ENCODE data around the gene SETBP1.

GRCh38 chr18:44735096-44735495 is 54.4 kb downstream of the SETBP1 start:
- no peak for TF ChIP-seq KAT2B (IDR thresholded peaks at IDR 0.05; ENCODE audit: low read depth, low read length)
- TF ChIP-seq, protein P1, sequence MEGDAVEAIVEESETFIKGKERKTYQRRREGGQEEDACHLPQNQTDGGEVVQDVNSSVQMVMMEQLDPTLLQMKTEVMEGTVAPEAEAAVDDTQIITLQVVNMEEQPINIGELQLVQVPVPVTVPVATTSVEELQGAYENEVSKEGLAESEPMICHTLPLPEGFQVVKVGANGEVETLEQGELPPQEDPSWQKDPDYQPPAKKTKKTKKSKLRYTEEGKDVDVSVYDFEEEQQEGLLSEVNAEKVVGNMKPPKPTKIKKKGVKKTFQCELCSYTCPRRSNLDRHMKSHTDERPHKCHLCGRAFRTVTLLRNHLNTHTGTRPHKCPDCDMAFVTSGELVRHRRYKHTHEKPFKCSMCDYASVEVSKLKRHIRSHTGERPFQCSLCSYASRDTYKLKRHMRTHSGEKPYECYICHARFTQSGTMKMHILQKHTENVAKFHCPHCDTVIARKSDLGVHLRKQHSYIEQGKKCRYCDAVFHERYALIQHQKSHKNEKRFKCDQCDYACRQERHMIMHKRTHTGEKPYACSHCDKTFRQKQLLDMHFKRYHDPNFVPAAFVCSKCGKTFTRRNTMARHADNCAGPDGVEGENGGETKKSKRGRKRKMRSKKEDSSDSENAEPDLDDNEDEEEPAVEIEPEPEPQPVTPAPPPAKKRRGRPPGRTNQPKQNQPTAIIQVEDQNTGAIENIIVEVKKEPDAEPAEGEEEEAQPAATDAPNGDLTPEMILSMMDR (IDR thresholded peaks at IDR 0.05 in 2 of 3, conservative IDR thresholded peaks at IDR 0.05 in 1 of 3; ENCODE audit: insufficient read depth in 2 of 3, low read depth in 1 of 3, low read length in 3 of 3), result no peak
- no peak for TF ChIP-seq HDAC2 (IDR thresholded peaks at IDR 0.05)
- no peak for TF ChIP-seq ZKSCAN1 (IDR thresholded peaks at IDR 0.05; ENCODE audit: low read depth, low read length)
- TF ChIP-seq, protein P2, sequence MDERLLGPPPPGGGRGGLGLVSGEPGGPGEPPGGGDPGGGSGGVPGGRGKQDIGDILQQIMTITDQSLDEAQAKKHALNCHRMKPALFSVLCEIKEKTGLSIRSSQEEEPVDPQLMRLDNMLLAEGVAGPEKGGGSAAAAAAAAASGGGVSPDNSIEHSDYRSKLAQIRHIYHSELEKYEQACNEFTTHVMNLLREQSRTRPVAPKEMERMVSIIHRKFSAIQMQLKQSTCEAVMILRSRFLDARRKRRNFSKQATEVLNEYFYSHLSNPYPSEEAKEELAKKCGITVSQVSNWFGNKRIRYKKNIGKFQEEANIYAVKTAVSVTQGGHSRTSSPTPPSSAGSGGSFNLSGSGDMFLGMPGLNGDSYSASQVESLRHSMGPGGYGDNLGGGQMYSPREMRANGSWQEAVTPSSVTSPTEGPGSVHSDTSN (CRISPR knock-in tag; IDR thresholded peaks at IDR 0.05; ENCODE audit: low read depth), result no peak
- TF ChIP-seq, protein P2 (tag; conservative IDR thresholded peaks at IDR 0.05; ENCODE audit: low read depth), result no peak
- no peak for TF ChIP-seq FOXO4 (CRISPR knock-in tag; IDR thresholded peaks at IDR 0.05)
- TF ChIP-seq, protein P3, sequence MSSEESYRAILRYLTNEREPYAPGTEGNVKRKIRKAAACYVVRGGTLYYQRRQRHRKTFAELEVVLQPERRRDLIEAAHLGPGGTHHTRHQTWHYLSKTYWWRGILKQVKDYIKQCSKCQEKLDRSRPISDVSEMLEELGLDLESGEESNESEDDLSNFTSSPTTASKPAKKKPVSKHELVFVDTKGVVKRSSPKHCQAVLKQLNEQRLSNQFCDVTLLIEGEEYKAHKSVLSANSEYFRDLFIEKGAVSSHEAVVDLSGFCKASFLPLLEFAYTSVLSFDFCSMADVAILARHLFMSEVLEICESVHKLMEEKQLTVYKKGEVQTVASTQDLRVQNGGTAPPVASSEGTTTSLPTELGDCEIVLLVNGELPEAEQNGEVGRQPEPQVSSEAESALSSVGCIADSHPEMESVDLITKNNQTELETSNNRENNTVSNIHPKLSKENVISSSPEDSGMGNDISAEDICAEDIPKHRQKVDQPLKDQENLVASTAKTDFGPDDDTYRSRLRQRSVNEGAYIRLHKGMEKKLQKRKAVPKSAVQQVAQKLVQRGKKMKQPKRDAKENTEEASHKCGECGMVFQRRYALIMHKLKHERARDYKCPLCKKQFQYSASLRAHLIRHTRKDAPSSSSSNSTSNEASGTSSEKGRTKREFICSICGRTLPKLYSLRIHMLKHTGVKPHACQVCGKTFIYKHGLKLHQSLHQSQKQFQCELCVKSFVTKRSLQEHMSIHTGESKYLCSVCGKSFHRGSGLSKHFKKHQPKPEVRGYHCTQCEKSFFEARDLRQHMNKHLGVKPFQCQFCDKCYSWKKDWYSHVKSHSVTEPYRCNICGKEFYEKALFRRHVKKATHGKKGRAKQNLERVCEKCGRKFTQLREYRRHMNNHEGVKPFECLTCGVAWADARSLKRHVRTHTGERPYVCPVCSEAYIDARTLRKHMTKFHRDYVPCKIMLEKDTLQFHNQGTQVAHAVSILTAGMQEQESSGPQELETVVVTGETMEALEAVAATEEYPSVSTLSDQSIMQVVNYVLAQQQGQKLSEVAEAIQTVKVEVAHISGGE (CRISPR knock-in tag; IDR thresholded peaks at IDR 0.05), result no peak
- TF ChIP-seq SP2 (IDR thresholded peaks at IDR 0.05; ENCODE audit: extremely low read depth, low read depth, low read length, poor library complexity, severe bottlenecking), result no peak
- TF ChIP-seq, protein P4, sequence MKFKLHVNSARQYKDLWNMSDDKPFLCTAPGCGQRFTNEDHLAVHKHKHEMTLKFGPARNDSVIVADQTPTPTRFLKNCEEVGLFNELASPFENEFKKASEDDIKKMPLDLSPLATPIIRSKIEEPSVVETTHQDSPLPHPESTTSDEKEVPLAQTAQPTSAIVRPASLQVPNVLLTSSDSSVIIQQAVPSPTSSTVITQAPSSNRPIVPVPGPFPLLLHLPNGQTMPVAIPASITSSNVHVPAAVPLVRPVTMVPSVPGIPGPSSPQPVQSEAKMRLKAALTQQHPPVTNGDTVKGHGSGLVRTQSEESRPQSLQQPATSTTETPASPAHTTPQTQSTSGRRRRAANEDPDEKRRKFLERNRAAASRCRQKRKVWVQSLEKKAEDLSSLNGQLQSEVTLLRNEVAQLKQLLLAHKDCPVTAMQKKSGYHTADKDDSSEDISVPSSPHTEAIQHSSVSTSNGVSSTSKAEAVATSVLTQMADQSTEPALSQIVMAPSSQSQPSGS (CRISPR knock-in tag; IDR thresholded peaks at IDR 0.05), result no peak
- TF ChIP-seq EGR1 (conservative IDR thresholded peaks at IDR 0.05), result no peak
- no peak for TF ChIP-seq CHD2 (IDR thresholded peaks at IDR 0.05; ENCODE audit: low read depth, low read length)
- TF ChIP-seq, protein P5, sequence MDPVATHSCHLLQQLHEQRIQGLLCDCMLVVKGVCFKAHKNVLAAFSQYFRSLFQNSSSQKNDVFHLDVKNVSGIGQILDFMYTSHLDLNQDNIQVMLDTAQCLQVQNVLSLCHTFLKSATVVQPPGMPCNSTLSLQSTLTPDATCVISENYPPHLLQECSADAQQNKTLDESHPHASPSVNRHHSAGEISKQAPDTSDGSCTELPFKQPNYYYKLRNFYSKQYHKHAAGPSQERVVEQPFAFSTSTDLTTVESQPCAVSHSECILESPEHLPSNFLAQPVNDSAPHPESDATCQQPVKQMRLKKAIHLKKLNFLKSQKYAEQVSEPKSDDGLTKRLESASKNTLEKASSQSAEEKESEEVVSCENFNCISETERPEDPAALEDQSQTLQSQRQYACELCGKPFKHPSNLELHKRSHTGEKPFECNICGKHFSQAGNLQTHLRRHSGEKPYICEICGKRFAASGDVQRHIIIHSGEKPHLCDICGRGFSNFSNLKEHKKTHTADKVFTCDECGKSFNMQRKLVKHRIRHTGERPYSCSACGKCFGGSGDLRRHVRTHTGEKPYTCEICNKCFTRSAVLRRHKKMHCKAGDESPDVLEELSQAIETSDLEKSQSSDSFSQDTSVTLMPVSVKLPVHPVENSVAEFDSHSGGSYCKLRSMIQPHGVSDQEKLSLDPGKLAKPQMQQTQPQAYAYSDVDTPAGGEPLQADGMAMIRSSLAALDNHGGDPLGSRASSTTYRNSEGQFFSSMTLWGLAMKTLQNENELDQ (CRISPR knock-in tag; IDR thresholded peaks at IDR 0.05; ENCODE audit: borderline replicate concordance), result no peak
